Thyroid gland (tissue), 4 donors: ENCODE measurements around the gene CCDC149. TPM values are rescaled to one million over a fixed set of nuclear protein-coding genes. Genes with fewer than 3 reads are reported as not detected.
A peak's percentile ranks its signal among the peaks of the same experiment; 100 is the strongest.

Source experiments
- DNase-seq, 2 donors: peaks; one replicate each; pipeline ENCODE4 v3.0.0-alpha.2; 2019
- H3K27ac ChIP-seq, 3 donors: fragments of 200-600 bp; sonication (generic); 1 replicate in 2 of 3; 2 replicates in 1 of 3; pipeline ENCODE4 v1.5.1; 2016 to 2019; ENCODE audit warnings: mild to moderate bottlenecking in 1 of 3, moderate library complexity in 1 of 3
- H3K27me3 ChIP-seq: fragments of 200-600 bp; sonication (generic); one replicate; pipeline ENCODE4 v1.5.1; 2019
- H3K36me3 ChIP-seq, 2 donors: fragments of 200-600 bp; sonication (generic); one replicate each; pipeline ENCODE4 v1.5.1; 2016 to 2019
- H3K4me1 ChIP-seq, 2 donors: fragments of 200-600 bp; sonication (generic); one replicate each; pipeline ENCODE4 v1.5.1; 2017 to 2019
- H3K4me3 ChIP-seq, 3 donors: fragments of 200-600 bp; sonication (generic); replicated peaks in 1 of 3; 1 replicate in 2 of 3; 2 replicates in 1 of 3; pipeline ENCODE4 v1.5.1; 2016; ENCODE audit warnings: mild to moderate bottlenecking in 1 of 3
- H3K9me3 ChIP-seq: fragments of 200-600 bp; sonication (generic); one replicate; pipeline ENCODE4 v1.5.1; 2017
- POLR2A ChIP-seq, 2 donors: fragments of 450-650 bp; IDR thresholded peaks; one replicate each; pipeline ENCODE4 v1.6.1; 2017; ENCODE audit warnings: antibody characterized with exemption in 2 of 2, mild to moderate bottlenecking in 2 of 2, moderate library complexity in 1 of 2
- WGBS, 2 donors: methylation state at CpG; one replicate each; pipeline ENCODE4 v1.1.5; 2017; 5-methylcytosine and 5-hydroxymethylcytosine counted together
- intact Hi-C: fragments of 100-400 bp; cut with DNase I; formaldehyde crosslinking; loops from one replicate; pipeline ENCODE4 v1.15.1; 2023
- total RNA-seq, 4 donors: library from RNA; depleted of rRNA; stranded (reverse); fragments of >200 nt; gene quantifications; one replicate each; pipeline ENCODE4 v1.2.3, GENCODE V29; 2016
- TF ChIP-seq, protein P1 (sequence below), 6 experiments: fragments of 200-600 bp in 3 of 6; fragments of 450-650 bp in 3 of 6; sonication (generic) in 3 of 6; IDR thresholded peaks; one replicate each; pipeline ENCODE4 v1.5.1; 2016 to 2019; ENCODE audit warnings: antibody characterized with exemption in 6 of 6, mild to moderate bottlenecking in 2 of 6, inconsistent platforms in 1 of 6, moderate library complexity in 1 of 6

Gene CCDC149
- total RNA-seq, 4 donors from 2014 or later = 19.3 to 29.2 (median 21.8) TPM

DNA sequence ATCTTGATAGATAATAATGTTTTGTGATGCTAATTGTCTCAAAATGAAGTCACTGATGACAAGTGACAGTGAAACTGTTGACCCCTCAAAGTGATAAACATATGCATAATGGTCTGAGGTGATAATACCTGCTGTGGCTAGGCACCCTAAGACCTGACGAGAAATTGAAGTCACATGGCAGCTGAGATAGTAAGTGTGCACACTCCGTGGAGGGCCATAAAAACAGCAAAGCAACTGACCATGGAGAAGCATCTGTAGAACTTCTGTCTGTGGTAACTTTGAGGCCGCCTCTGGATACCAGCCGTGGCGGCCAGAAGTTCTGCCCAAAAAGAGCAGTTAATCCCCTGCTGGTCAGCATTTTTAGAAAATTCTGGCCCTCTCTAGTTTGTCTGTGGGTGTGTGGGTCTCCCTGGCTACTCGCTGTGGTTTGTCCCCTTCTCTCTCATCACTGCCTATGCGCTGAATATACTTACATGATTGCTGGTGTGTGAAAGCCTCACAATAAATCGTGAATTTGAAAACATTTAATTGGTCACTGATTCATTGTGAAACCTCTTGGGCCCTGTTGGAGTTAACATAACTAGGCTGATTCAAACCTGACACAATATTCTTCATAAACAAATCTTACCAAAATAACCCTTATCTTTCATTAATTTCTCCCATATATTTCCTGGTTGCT is 50.6 kb downstream of the CCDC149 start:
- 44 to 57% methylated on average over 8 of the region's 8 CpGs for WGBS, 2 donors
- intact Hi-C loops = no loop called here
- no peaks in the 10 kb centered on the region for H3K27me3 ChIP-seq

DNA sequence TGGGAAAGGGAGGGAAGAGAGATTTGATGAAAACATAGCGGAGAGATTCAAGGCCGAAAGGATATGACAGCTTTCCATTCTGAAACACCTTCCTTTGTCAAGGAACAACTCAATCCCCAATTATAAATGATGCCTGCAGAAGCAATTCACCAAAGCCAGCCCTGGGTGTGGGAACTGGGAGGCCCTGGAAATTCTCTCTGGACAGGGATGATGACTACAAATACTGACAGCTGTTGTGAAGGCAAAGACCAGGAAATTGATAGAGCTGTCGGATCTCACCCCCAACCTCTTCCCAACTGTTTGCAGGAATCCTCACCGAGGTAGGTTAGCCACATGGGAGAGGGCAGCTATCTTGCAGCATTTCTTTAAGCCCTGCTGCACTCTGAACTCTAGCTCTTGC is 54.3 kb downstream of the CCDC149 start:
- peaks cover 6 to 49% of the 10 kb centered on the region in 2 donors for H3K4me1 ChIP-seq
- H3K36me3 ChIP-seq = no peaks in the 10 kb centered on the region
- H3K27me3 ChIP-seq = no peaks in the 10 kb centered on the region
- H3K27ac ChIP-seq = peak overlapping the region in 2 of 3 donors; percentile 11 to 24
- intact Hi-C loops = no loop called here
- DNase-seq = no peak
- 72 to 80% methylated on average over 4 of the region's 4 CpGs for WGBS, 2 donors
- TF ChIP-seq POLR2A (IDR thresholded peaks at IDR 0.05) = no peak
- TF ChIP-seq, protein P1, sequence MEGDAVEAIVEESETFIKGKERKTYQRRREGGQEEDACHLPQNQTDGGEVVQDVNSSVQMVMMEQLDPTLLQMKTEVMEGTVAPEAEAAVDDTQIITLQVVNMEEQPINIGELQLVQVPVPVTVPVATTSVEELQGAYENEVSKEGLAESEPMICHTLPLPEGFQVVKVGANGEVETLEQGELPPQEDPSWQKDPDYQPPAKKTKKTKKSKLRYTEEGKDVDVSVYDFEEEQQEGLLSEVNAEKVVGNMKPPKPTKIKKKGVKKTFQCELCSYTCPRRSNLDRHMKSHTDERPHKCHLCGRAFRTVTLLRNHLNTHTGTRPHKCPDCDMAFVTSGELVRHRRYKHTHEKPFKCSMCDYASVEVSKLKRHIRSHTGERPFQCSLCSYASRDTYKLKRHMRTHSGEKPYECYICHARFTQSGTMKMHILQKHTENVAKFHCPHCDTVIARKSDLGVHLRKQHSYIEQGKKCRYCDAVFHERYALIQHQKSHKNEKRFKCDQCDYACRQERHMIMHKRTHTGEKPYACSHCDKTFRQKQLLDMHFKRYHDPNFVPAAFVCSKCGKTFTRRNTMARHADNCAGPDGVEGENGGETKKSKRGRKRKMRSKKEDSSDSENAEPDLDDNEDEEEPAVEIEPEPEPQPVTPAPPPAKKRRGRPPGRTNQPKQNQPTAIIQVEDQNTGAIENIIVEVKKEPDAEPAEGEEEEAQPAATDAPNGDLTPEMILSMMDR (IDR thresholded peaks at IDR 0.05) = no peak
- H3K4me3 ChIP-seq = no peak overlapping the region
- no peaks in the 10 kb centered on the region for H3K9me3 ChIP-seq

More for the DNA sequence above, 50.6 kb downstream of the CCDC149 start:
- Histone ChIP-seq H3K4me3 (no peak overlapping the region), H3K36me3 (no peaks in the 10 kb centered on the region), H3K27ac (peak overlapping the region; percentile 47 to 57 (median 55)), H3K9me3 (no peaks in the 10 kb centered on the region), H3K4me1 (peaks cover 11 to 46% of the 10 kb centered on the region in 2 donors)
- DNase-seq = peak; percentile 23 to 46
- TF ChIP-seq, protein P1 (IDR thresholded peaks at IDR 0.05) = peak in 1 of 6 experiments; percentile 8
- no peak for TF ChIP-seq POLR2A (IDR thresholded peaks at IDR 0.05)

DNA sequence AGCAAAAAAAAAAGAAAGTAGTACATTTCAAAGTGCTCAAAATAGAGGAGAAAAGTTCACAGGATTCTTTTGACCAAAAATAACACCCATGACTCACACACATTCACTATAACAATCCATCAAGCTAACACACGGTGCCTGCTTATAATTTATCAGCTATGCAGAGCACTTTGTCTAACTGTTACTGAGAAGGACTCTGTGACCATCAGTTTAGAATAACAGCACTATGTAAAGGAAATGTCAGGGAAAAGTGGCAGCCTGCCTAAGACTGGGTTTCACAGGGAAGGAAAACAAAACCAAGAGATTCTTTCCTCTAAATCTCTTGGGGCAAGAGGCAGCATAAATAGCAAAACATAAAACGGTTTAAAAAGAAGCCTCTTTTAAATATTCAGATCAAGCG is 54.8 kb downstream of the CCDC149 start:
- DNase-seq = no peak
- intact Hi-C loops = no loop called here
- no peaks in the 10 kb centered on the region for H3K36me3 ChIP-seq
- no peaks in the 10 kb centered on the region for H3K27me3 ChIP-seq
- peak overlapping the region in 2 of 3 donors; percentile 11 to 24 for H3K27ac ChIP-seq
- H3K4me3 ChIP-seq = no peak overlapping the region
- 34 to 38% methylated on average over 3 of the region's 3 CpGs for WGBS, 2 donors
- no peaks in the 10 kb centered on the region for H3K9me3 ChIP-seq
- TF ChIP-seq, protein P1 (IDR thresholded peaks at IDR 0.05) = no peak
- no peak for TF ChIP-seq POLR2A (IDR thresholded peaks at IDR 0.05)
- H3K4me1 ChIP-seq = peaks cover 6 to 46% of the 10 kb centered on the region in 2 donors

DNA sequence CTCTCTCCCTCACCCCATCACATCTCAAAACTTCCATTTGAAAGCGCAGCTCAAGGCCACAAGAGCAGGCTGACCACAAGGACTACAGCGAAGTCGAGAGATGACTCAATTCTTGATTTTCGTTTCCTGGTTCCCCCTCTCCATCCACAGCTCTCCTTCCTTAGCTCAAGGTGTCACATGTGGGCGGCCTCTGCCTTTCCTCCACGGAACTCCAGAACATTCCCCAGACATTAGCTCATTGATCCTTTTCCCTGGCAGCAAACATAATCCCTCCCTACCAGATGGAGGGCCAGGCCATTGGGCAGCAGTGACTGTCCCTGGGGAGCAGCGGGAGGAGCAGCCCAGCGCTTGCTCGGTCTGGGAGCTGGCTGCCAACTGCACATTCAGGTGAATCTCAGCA is 56.3 kb downstream of the CCDC149 start:
- no peak overlapping the region for H3K4me3 ChIP-seq
- no peaks in the 10 kb centered on the region for H3K9me3 ChIP-seq
- no peak for DNase-seq
- TF ChIP-seq, protein P1 (IDR thresholded peaks at IDR 0.05) = no peak
- TF ChIP-seq POLR2A (IDR thresholded peaks at IDR 0.05) = no peak
- no peak overlapping the region for H3K27ac ChIP-seq
- no peaks in the 10 kb centered on the region for H3K27me3 ChIP-seq
- H3K4me1 ChIP-seq = peaks cover 0 to 36% of the 10 kb centered on the region in 2 donors
- intact Hi-C loops = no loop called here
- 82 to 91% methylated on average over 9 of the region's 9 CpGs for WGBS, 2 donors
- no peaks in the 10 kb centered on the region for H3K36me3 ChIP-seq

DNA sequence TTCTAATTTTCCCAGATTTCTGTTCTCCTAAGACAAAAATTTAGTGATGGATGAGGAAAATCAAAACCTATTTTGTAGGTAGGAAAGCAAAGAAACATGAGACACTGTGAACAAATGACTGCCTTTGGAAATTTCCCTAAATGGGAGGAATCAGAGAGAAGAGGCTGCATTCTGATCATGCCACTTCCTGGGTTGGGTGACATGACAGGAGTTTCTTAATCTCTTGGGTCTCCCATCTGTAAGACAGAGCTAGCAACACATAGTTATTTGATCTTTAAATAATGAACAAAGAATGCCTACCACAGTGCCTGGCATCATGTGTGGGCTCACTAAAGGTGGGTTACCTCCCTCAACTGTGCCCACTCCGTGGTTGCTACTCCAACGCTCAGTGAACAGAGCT is 57.1 kb downstream of the CCDC149 start:
- Histone ChIP-seq H3K9me3 (no peaks in the 10 kb centered on the region), H3K4me3 (no peak overlapping the region), H3K27ac (no peak overlapping the region), H3K36me3 (no peaks in the 10 kb centered on the region), H3K4me1 (peaks cover 0 to 36% of the 10 kb centered on the region in 2 donors), H3K27me3 (no peaks in the 10 kb centered on the region)
- no peak for DNase-seq
- no peak for TF ChIP-seq POLR2A (IDR thresholded peaks at IDR 0.05)
- TF ChIP-seq, protein P1 (IDR thresholded peaks at IDR 0.05) = no peak
- 97% methylated on average over 2 of the region's 2 CpGs for WGBS, 2 donors
- intact Hi-C loops = no loop called here
